ENCODE measurements around the gene PDPN. TPM values are rescaled to one million over a fixed set of nuclear protein-coding genes. Genes with fewer than 3 reads are reported as not detected.

PDPN gene
- total and polyA plus RNA-seq, 2 of the 8 experiments (the other 6 are each of a cell fraction or from before 2014, with no cell fraction given) = 44.7 to 169 TPM

- Histone ChIP-seq H2BK120ac (replicated peaks; ENCODE audit: low read depth, low read length) (no peak overlapping the region), H3K9ac (replicated peaks in 1 of 4; ENCODE audit: extremely low read depth in 1 of 4, low read depth in 3 of 4, low read length in 3 of 4) (no peak overlapping the region), H3K36me3 (ENCODE audit: control insufficient read depth in 2 of 4, insufficient read depth in 4 of 4, low read length in 3 of 4) (no peaks in the 10 kb centered on the region), H3K56ac (replicated peaks; ENCODE audit: insufficient read length, low read depth, low read length) (peak overlapping the region; percentile 14), H2AFZ (ENCODE audit: low read length) (no peak overlapping the region), H3K4me3 (ENCODE audit: extremely low read depth in 1 of 4, insufficient read depth in 2 of 4, low read depth in 3 of 4, low read length in 4 of 4) (no peak overlapping the region), H3K79me1 (ENCODE audit: low read depth, low read length) (no peaks in the 10 kb centered on the region), H3K4me2 (ENCODE audit: insufficient read depth in 1 of 2, low read depth in 2 of 2, low read length in 2 of 2) (no peak overlapping the region), H3K4me1 (replicated peaks in 1 of 4; ENCODE audit: control insufficient read depth in 3 of 4, insufficient read depth in 4 of 4, low read length in 3 of 4) (no peaks in the 10 kb centered on the region), H2AK5ac (ENCODE audit: low read depth, low read length) (no peak overlapping the region), H3K9me3 (ENCODE audit: insufficient read depth in 2 of 2, low read depth in 1 of 2, low read length in 1 of 2) (peaks cover 5 to 10% of the 10 kb centered on the region in 2 experiments; a peak in 3 of 4 replicates), H4K5ac (ENCODE audit: insufficient read length, low read depth, low read length) (no peak overlapping the region), H3K23ac (ENCODE audit: insufficient read length) (no peak overlapping the region), H3K18ac (ENCODE audit: extremely low read depth, low read length) (no peak overlapping the region), H3K79me2 (ENCODE audit: control insufficient read depth in 1 of 2, insufficient read depth in 2 of 2, low read length in 2 of 2) (no peaks in the 10 kb centered on the region), H4K91ac (replicated peaks; ENCODE audit: insufficient read length, low read length) (no peak overlapping the region), H2BK5ac (ENCODE audit: low read depth, low read length) (no peak overlapping the region), H2BK20ac (ENCODE audit: low read length) (no peak overlapping the region), H2BK12ac (ENCODE audit: low read depth, low read length) (no peak overlapping the region), H2BK15ac (ENCODE audit: low read length) (no peak overlapping the region), H3K27ac (ENCODE audit: low read depth, low read length) (no peak overlapping the region), H4K8ac (ENCODE audit: extremely low read depth, insufficient read depth, low read length) (no peak overlapping the region), H3K14ac (ENCODE audit: insufficient read length) (no peak overlapping the region), H3K4ac (replicated peaks; ENCODE audit: insufficient read length, low read depth, low read length) (no peak overlapping the region), H4K20me1 (replicated peaks in 1 of 2; ENCODE audit: control insufficient read depth in 1 of 2, insufficient read depth in 2 of 2, low read length in 2 of 2) (no peaks in the 10 kb centered on the region), H3K27me3 (replicated peaks in 1 of 4; ENCODE audit: control insufficient read depth in 3 of 4, extremely low read depth in 1 of 4, insufficient read depth in 3 of 4, low read length in 3 of 4) (no peaks in the 10 kb centered on the region), H3K23me2 (ENCODE audit: low read depth, low read length) (no peaks in the 10 kb centered on the region)
- WGBS, 2 experiments (ENCODE audit: extremely low coverage in 1 of 2, insufficient coverage in 1 of 2, insufficient read length in 1 of 2, insufficient replicate concordance in 2 of 2, low coverage in 1 of 2, low lambda C conversion rate in 2 of 2, missing lambda C conversion rate in 1 of 2) = 71% methylated on average over 4 of the region's 4 CpGs; no CpG with 5 or more reads in 1 of the 2 experiments
- ChIA-PET CTCF (ENCODE audit: partially characterized antibody) (interaction anchor here (0.8 to 4.8 kb wide), 14 partner anchors 9 to 295 kb away, joined by 3 to 27 read pairs (median 4); no protein-coding TSS in a partner anchor), POLR2A (ENCODE audit: partially characterized antibody) (no interaction called here)
- DNase-seq (ENCODE audit: low read depth in 1 of 2, low spot score in 2 of 2) (no peak), FAIRE-seq (no peak)
- TF ChIP-seq SIRT6 (IDR thresholded peaks at IDR 0.05; ENCODE audit: low read length) = no peak
- no peak for TF ChIP-seq SP4 (IDR thresholded peaks at IDR 0.05; ENCODE audit: low read length)
- no peak for TF ChIP-seq BACH1 (IDR thresholded peaks at IDR 0.05; ENCODE audit: low read length)
- no peak for TF ChIP-seq SP1 (IDR thresholded peaks at IDR 0.05; ENCODE audit: low read depth, low read length)
- TF ChIP-seq BCL11A (IDR thresholded peaks at IDR 0.05; ENCODE audit: low read depth in 2 of 2, low read length in 2 of 2) = no peak
Measured at GRCh38 chr1:13663969-13664368, 80.3 kb downstream of the PDPN start.
